Fibroblast of mammary gland (primary cell): ENCODE results near the gene GPATCH3.

Source experiments
- DNase-seq: peaks from one replicate; pipeline ENCODE4 v3.0.0-alpha.2; 2010; ENCODE audit warnings: low read depth
- H3K4me3 ChIP-seq: 2 replicates; pipeline ENCODE4 v1.5.1; 2011; ENCODE audit warnings: low read depth, mild to moderate bottlenecking, low read length, moderate library complexity; ENCODE audit not compliant: control insufficient read depth
- CTCF ChIP-seq: conservative IDR thresholded peaks from 2 replicates; pipeline ENCODE4 v1.5.1; 2011; ENCODE audit warnings: low read depth, low read length, inconsistent platforms; ENCODE audit not compliant: control insufficient read depth, insufficient read depth

The GPATCH3 gene

GRCh38 chr1:26864610-26865480, 35.4 kb downstream of the GPATCH3 start:
- DNase-seq: peak; percentile 97
- no peak for TF ChIP-seq CTCF
- peak overlapping the region; percentile 59 for H3K4me3 ChIP-seq

- no peak overlapping the region for H3K4me3 ChIP-seq
- DNase-seq: no peak
- no peak for TF ChIP-seq CTCF
These were observed 36.6 kb downstream of the GPATCH3 start for GRCh38 chr1:26863685-26864077.

GRCh38 chr1:26862781-26863684, 37.2 kb downstream of the GPATCH3 start, which contains the start of gene SFN:
SFN (plus strand) TSS chr1:26863149; CDS start chr1:26863213, 64 bp downstream.
- H3K4me3 ChIP-seq: no peak within 1 kb of the TSS
- TF ChIP-seq CTCF: peak; percentile 17
- DNase-seq: no peak

DNA sequence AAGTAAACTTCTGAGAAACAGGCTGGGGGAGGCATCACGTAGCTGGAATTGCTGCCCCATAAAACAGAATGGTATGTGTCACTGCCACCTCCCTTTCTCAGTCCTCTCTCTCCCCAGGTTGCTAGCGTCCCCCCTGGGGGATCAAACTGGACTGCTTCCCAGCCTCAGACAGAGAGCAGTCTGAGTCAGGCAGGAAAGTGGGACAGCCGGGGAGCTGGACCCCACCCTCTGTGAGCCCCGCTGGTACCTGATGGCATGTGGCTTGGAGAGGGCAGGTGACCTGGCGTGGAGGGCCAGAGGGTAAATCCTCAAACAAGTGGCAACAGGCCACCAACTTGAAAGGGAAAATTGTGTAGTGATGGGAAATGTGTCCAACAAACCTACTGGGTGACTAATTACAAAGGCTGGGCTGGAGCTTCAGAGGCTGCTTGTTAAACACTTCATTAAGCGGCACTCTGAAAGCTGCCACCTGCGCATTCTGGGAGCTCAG, 38.3 kb downstream of the GPATCH3 start:
- peak; percentile 28 for DNase-seq
- no peak overlapping the region for H3K4me3 ChIP-seq

DNA sequence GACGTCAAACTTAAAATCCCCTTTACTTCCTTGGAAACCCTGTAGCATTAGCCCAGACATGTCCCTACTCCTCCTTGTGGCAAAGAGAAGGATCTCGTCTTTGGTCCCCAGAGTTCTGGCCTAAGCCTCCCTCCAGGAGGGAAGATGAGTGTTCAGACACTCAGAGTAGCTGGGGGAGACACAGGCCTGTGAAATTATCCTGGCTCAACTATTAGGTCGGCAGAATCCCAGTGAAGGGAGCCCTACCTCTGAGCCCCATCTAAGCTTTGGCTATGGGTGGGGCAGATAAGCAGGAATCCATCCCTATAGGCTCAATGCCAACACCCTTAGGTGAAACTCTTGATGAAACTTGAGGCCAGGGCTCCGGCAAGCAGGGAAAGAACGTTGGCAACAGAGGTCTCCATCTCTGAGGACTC, 39.0 kb downstream of the GPATCH3 start:
- peak; percentile 47 for DNase-seq
- peak; percentile 39 for TF ChIP-seq CTCF
- H3K4me3 ChIP-seq: no peak overlapping the region

More for the DNA sequence above, 38.3 kb downstream of the GPATCH3 start:
- no peak for TF ChIP-seq CTCF

DNA sequence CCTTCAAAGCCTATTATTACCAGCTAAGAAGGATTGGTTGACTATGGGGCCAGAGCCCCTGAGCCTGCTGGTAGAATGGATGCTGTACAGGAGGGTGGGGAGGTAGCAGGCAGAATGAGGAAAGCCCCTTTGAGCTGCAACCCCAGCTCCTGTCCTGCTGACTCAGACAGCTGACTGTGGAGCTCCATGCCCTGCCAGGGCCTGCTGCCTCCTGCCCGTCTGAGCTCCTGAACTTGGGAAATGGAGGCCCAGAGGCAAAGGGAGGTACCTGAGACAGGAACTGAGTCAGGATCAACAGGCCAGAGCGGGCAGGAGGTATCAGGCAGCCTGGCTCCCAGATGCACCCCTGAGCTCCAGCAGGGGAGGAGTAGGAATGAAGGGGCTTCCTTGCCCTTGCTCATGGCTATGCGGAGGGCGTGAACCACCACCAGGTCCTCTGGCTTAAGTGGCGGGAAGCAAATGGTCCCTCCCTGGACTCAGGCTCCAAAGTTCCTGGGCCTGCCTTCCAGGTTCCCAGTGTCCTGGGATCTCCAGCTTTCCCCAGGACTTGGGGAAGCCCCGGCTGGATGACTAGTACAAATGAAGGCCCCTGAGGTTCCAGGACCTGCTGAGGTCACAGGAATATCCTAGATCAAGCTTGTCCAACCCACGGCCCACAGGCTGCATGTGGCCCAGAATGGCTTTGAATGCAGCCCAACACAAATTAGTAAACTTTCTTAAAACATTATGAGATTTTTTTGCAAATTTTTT, 41.2 kb downstream of the GPATCH3 start:
- no peak for DNase-seq
- no peak for TF ChIP-seq CTCF
- H3K4me3 ChIP-seq: no peak overlapping the region
